ENCODE data around the gene BORCS6.

Gene BORCS6

DNA sequence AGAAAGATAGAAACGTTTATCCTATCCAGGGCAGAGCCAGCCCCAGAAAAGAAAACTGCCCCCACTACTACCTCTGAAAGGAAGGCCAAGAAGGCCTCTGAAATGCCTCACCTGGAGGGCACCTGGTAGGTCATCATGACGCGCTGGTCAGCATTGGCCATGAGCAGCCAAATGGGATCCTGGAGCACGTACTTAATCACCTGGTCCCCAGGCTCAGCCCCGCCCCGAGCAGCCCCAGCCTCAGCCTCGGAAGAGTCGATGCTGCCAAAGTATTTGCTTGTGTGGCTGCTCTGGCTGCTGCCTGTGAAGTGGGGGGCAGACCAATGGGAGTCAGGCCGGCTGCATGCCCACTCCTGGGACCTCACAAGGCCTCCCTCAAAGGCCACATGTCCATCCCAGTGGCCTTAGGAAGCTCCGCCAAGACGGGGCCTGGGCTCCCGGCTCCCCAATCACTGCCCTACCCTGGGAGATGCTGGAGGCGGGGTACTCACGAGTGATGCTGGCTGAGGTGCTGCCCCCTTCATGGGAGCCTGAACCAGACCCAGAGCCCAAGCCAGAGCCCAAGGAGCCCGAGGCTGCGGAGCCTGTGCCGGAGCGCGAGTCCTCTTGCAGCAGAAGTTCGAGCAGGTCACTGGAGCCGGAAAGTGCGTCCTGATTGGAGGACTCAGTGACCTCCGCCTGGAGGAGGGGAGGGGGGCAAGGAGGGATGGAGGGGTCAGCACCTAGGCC is 47.7 kb downstream of the BORCS6 start:
- DNase-seq (ENCODE audit: low spot score) = no peak

DNA sequence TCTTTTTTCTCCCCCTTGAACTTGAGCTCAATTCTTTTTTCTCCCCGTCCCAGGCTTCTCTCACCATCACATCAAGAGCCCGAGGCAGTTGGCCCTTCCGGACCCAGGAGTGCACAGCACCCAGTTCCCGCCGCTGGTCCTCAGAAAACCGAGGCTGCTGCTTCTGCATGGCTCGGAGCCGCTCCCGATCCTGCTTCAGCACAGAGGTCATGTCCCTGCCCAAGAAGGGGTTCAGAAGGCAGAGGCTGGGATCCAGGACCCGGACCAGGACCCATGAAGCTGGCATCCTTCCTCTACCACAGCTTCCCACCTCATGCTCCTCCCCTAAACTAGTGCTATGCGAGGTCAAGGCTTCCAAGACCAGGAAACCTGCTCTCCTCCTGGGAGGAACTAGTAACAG is 48.2 kb downstream of the BORCS6 start:
- no peak for DNase-seq (ENCODE audit: low spot score)

GRCh38 chr17:8141045-8141444 is 48.9 kb downstream of the BORCS6 start:
- no peak for DNase-seq (ENCODE audit: low spot score)

DNA sequence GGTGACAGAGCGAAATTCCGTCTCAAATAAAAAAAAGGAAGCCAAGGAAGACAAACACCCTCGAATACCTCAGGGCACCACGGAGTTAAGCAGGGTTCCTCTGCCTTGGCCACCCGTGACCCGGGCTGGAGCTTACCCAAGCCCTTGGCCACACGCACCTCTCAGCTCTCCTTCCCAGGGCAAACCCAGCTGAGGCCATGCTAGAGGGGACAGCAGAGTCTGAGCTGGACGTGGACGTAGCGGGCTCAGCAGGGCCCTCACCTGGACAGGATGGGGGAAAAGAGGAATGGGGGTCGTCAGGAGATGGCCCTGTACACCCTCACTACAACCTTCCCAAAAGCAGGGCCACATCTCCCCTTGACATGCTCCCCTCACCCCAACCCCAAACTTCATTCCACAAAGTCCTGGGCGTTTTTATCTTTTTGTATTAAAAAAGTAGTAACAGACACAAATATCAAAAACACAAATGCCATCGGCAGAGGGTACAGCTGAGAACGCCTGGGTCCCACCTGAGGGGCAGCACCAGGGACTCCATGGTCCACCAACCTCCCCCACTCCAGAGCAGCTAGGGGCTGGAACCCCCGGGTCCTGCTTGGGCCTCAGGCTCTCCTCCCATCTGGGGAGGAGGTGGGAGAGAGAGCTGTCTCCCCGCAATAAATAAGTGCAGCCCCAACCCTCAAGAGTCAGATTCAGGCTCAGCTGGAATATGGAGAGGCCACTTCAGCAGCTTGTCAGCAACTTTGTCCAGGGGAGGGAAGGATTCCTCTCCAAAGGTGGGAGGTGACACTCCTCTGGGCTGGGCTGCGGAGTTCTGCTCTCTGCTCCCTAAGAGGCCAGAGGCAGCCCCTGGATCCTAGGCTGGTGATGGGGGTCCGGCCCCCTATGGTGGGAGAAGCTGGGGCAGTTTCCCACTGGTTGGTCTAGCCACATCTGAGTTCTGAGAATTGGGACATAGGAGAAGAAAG is 49.6 kb downstream of the BORCS6 start:
- no peak for DNase-seq (ENCODE audit: low spot score)

DNA sequence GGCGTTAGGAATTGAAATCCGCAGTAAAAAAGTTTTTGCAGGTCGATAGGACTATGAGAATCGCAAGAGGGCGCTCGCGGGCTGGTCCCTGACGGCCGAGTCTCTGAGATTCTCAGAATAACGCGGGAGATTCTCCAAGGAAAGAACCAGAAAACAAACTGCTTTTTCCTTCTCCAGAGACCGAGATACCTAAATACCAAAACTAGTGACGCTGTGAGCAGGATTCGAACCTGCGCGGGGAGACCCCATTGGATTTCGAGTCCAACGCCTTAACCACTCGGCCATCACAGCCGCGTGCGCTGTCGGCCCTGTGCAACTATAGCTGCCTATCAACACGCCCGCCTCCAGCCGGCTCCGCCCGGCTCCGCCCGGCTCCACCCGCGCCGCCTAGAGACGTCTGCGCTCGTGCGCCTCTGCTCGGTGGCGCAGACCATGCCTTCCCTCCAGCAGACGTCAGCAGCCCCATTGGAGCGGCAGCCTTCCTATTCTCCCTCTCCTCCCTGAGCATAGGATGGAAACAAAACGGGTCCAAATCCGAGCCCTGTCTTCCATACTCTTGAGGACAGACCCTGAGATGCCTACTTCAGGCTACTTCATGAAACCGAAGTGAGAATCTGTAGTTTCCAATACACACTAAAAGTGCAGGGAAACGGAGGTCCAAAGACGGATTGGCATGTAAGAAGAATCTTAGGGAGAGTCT is 51.2 kb downstream of the BORCS6 start:
- peak; percentile 89 for DNase-seq (ENCODE audit: low spot score)

DNA sequence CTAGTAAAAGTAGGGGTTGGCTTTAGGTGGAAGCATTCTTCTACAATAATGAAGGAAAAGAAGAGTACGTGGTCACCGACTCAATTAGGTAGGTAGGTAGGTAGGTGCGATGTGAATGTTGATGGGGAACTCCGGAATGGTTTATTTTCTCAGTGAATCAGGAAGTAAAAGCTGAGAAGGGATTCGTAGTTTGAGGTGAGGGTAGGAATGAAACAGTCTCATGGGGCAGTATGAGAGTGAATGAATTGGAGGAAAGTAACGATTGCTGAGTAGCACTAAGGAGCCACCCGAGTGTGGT is 51.7 kb downstream of the BORCS6 start:
- no peak for DNase-seq (ENCODE audit: low spot score)

Data from hepatic stellate cell (primary cell).